ENCODE measurements around the gene PTPN3. TPM values are rescaled to one million over a fixed set of nuclear protein-coding genes. Genes with fewer than 3 reads are reported as not detected.

Gene PTPN3
- total RNA-seq, 2 donors from 2014 or later: 16.9 to 20.3 TPM

DNA sequence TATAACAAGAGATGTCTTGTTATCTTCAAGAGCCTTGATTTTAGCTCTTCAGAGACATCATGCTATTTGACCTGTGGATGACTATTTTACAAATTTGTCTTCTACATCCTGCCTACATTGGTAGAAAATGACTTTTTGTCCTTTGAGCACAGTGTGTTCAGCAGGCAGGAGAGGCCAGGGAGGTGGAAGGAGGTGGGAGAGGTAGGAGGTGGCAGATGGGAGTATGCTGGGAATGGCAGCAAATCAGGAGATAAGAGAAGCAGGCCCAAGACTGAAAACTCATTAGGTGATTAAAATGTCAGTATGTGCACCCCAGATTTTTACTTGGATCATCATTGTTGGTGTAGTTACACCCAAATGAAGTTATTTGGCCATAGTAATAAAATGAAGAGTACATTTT, 44.1 kb downstream of the PTPN3 start:
- H3K9me3 ChIP-seq: no peaks in the 10 kb centered on the region
- ATAC-seq (ENCODE audit: insufficient number of reproducible peaks, low FRiP score, low read depth): no peak
- H3K4me3 ChIP-seq: no peak overlapping the region
- no peak overlapping the region for H3K27ac ChIP-seq
- no peaks in the 10 kb centered on the region for H3K27me3 ChIP-seq (replicated peaks; ENCODE audit: insufficient read depth)
- TF ChIP-seq, protein P1, sequence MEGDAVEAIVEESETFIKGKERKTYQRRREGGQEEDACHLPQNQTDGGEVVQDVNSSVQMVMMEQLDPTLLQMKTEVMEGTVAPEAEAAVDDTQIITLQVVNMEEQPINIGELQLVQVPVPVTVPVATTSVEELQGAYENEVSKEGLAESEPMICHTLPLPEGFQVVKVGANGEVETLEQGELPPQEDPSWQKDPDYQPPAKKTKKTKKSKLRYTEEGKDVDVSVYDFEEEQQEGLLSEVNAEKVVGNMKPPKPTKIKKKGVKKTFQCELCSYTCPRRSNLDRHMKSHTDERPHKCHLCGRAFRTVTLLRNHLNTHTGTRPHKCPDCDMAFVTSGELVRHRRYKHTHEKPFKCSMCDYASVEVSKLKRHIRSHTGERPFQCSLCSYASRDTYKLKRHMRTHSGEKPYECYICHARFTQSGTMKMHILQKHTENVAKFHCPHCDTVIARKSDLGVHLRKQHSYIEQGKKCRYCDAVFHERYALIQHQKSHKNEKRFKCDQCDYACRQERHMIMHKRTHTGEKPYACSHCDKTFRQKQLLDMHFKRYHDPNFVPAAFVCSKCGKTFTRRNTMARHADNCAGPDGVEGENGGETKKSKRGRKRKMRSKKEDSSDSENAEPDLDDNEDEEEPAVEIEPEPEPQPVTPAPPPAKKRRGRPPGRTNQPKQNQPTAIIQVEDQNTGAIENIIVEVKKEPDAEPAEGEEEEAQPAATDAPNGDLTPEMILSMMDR (IDR thresholded peaks at IDR 0.05): no peak
- no peaks in the 10 kb centered on the region for H3K4me1 ChIP-seq (ENCODE audit: control insufficient read depth in 1 of 2, low read depth in 2 of 2)
- no peak for DNase-seq (ENCODE audit: low spot score)
- peaks cover 16% of the 10 kb centered on the region for H3K36me3 ChIP-seq

DNA sequence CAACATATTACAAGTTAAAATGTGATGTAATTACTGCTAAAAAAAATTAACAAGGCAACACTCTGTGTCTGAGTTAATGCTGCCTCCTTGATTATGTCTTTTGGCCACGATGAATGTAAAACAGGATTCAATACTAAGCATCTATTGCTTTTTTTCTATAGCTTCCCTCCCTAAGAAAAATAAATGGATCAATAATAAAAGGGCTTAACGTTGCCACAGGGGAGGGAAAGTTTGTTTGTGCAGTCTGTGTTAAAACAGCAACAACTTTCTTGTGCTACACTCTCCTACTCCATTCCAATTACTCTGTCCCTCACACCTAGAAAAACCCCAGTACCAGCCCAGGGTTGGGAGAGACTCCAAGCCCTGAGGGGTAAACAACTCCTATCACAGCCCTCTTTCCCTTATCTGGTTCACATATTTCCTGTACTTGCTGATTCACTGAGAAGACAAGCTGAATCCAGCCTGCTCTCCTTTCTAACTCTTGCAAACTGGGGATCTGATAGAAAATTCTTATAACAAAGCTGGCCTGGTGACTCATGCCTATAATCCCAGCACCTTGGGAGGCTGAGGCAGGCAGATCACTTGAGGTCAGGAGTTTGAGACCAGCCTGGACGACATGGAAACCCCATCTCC, 44.8 kb downstream of the PTPN3 start:
- Histone ChIP-seq H3K4me3 (no peak overlapping the region), H3K36me3 (peaks cover 16% of the 10 kb centered on the region), H3K27me3 (replicated peaks; ENCODE audit: insufficient read depth) (no peaks in the 10 kb centered on the region), H3K27ac (no peak overlapping the region), H3K9me3 (no peaks in the 10 kb centered on the region), H3K4me1 (ENCODE audit: control insufficient read depth in 1 of 2, low read depth in 2 of 2) (no peaks in the 10 kb centered on the region)
- no peak for DNase-seq (ENCODE audit: low spot score)
- TF ChIP-seq, protein P1 (IDR thresholded peaks at IDR 0.05): no peak
- ATAC-seq (ENCODE audit: insufficient number of reproducible peaks, low FRiP score, low read depth): no peak

- no peak overlapping the region for H3K27ac ChIP-seq
- no peak for DNase-seq (ENCODE audit: low spot score)
- no peaks in the 10 kb centered on the region for H3K27me3 ChIP-seq (replicated peaks; ENCODE audit: insufficient read depth)
- H3K36me3 ChIP-seq: peaks cover 16% of the 10 kb centered on the region
- no peak for ATAC-seq (ENCODE audit: insufficient number of reproducible peaks, low FRiP score, low read depth)
- TF ChIP-seq, protein P1 (IDR thresholded peaks at IDR 0.05): no peak
- no peaks in the 10 kb centered on the region for H3K4me1 ChIP-seq (ENCODE audit: control insufficient read depth in 1 of 2, low read depth in 2 of 2)
- H3K9me3 ChIP-seq: no peaks in the 10 kb centered on the region
- no peak overlapping the region for H3K4me3 ChIP-seq
These were observed 45.3 kb downstream of the PTPN3 start for GRCh38 chr9:109452761-109453160.

DNA sequence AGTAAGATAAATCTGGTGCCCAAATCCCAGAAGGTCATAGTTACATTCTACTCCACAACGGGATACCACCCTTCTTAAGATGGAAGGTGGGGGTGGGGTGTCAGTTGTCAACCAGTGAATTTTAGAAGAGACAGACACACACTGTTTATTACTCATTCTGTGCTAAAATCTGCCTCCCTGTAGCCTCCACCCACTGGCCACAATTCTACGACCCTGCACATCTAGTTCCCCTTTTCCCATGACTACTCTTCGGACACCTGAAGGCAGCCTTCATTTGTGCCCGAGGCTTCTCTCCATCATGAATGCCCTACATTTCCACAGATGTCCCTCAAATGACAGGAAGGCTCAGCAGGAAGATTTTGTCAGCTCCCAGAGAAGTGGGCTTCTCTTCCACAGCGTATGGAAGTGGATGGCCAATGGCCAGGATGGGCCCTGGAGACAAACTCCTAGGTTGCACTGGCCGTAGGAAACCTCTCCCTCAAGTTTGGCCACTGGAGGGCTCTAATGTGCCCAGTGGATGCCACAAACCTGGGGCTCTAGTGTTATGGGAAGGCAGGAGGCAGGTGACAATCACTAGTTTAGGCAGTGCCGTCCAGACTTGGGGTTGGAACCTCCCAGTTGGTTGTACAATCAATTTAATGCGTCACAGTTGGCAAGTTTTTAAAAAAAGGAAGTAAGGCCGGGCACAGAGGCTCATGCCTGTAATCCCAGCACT, 46.6 kb downstream of the PTPN3 start:
- Histone ChIP-seq H3K27ac (no peak overlapping the region), H3K36me3 (peaks cover 24% of the 10 kb centered on the region), H3K9me3 (no peaks in the 10 kb centered on the region), H3K27me3 (replicated peaks; ENCODE audit: insufficient read depth) (no peaks in the 10 kb centered on the region), H3K4me1 (ENCODE audit: control insufficient read depth in 1 of 2, low read depth in 2 of 2) (no peaks in the 10 kb centered on the region), H3K4me3 (no peak overlapping the region)
- no peak for DNase-seq (ENCODE audit: low spot score)
- no peak for ATAC-seq (ENCODE audit: insufficient number of reproducible peaks, low FRiP score, low read depth)
- TF ChIP-seq, protein P1 (IDR thresholded peaks at IDR 0.05): no peak

GRCh38 chr9:109450346-109450745, 47.8 kb downstream of the PTPN3 start:
- Histone ChIP-seq H3K36me3 (peaks cover 17% of the 10 kb centered on the region), H3K27ac (no peak overlapping the region), H3K4me3 (no peak overlapping the region), H3K9me3 (no peaks in the 10 kb centered on the region), H3K27me3 (replicated peaks; ENCODE audit: insufficient read depth) (no peaks in the 10 kb centered on the region), H3K4me1 (ENCODE audit: control insufficient read depth in 1 of 2, low read depth in 2 of 2) (no peaks in the 10 kb centered on the region)
- DNase-seq (ENCODE audit: low spot score): no peak
- TF ChIP-seq, protein P1 (IDR thresholded peaks at IDR 0.05): no peak
- ATAC-seq (ENCODE audit: insufficient number of reproducible peaks, low FRiP score, low read depth): no peak
